Measurements from ENCODE around the gene P2RX1.

P2RX1 gene

GRCh38 chr17:3848229-3848835 lies 67.9 kb downstream of the P2RX1 start:
- FAIRE-seq = no peak

- FAIRE-seq = no peak
These were observed 69.0 kb downstream of the P2RX1 start for GRCh38 chr17:3847165-3847670.

Data from A204.1 (cell line).